Mucosa of stomach (tissue), 1 donor: ENCODE data around the gene RRBP1.

ENCODE experiments used
- H3K27me3 ChIP-seq: one replicate; pipeline ENCODE4 v1.7.0; 2013; ENCODE audit warnings: mild to moderate bottlenecking, low read length; ENCODE audit not compliant: control insufficient read depth, insufficient read depth
- H3K36me3 ChIP-seq: one replicate; pipeline ENCODE4 v1.7.0; 2013; ENCODE audit warnings: low read length; ENCODE audit not compliant: control insufficient read depth, insufficient read depth
- H3K4me1 ChIP-seq: one replicate; pipeline ENCODE4 v1.7.0; 2013; ENCODE audit warnings: mild to moderate bottlenecking, low read length; ENCODE audit not compliant: control insufficient read depth, insufficient read depth
- H3K4me3 ChIP-seq: one replicate; pipeline ENCODE4 v1.7.0; 2013; ENCODE audit warnings: low read length
- H3K9ac ChIP-seq: one replicate; pipeline ENCODE4 v1.7.0; 2013; ENCODE audit warnings: mild to moderate bottlenecking, low read length, moderate library complexity
- H3K9me3 ChIP-seq: one replicate; pipeline ENCODE4 v1.7.0; 2013; ENCODE audit warnings: mild to moderate bottlenecking, low read length, moderate library complexity; ENCODE audit not compliant: control insufficient read depth
- donor health status: Pancreatic carcinoma.

The RRBP1 gene

DNA sequence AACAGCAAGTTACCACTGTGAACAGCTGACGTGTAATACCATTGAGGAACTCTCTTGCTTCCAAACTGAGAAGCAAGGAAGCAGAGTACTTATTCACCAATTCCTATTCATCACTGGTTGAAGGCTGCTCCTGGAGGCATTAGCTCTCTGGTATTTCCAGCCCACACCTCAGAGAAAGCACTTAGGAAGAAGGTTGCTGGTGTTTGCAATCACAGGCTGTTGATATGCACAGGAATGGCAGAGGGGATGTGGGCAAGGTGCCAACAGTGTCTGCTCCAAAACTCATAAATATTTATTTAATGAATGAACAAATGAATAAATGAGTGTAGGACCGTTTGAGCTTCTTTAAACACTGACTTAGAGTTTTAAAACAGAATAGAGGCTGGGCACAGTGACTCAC, 6.9 kb upstream of the RRBP1 start:
- Histone ChIP-seq H3K9me3 (peaks cover 9% of the 10 kb centered on the region), H3K4me1 (peaks cover 19% of the 10 kb centered on the region), H3K27me3 (peaks cover 3% of the 10 kb centered on the region), H3K4me3 (no peak overlapping the region), H3K9ac (no peak overlapping the region), H3K36me3 (no peaks in the 10 kb centered on the region)

DNA sequence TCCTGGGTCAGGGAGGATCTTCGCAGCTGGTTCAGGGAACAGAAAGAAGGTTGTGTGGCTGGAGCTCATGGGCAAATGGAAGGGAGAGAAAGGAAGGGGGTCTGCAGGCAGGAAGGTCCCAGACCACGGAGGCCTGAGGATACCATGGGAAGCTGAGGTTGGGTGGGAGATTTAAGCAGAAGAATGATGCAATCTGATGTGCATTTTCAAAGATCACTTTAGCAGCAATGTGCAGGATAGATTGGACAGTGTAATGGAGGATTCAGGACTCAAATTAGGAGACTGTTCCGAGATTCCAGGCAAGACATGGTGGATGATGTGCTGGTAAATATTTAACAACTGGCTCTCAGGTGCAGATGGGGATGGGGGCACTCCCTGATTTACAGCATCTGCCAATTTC, 5.8 kb upstream of the RRBP1 start:
- Histone ChIP-seq H3K4me1 (peaks cover 24% of the 10 kb centered on the region), H3K27me3 (no peaks in the 10 kb centered on the region), H3K9me3 (peaks cover 9% of the 10 kb centered on the region), H3K4me3 (no peak overlapping the region), H3K36me3 (no peaks in the 10 kb centered on the region), H3K9ac (no peak overlapping the region)

DNA sequence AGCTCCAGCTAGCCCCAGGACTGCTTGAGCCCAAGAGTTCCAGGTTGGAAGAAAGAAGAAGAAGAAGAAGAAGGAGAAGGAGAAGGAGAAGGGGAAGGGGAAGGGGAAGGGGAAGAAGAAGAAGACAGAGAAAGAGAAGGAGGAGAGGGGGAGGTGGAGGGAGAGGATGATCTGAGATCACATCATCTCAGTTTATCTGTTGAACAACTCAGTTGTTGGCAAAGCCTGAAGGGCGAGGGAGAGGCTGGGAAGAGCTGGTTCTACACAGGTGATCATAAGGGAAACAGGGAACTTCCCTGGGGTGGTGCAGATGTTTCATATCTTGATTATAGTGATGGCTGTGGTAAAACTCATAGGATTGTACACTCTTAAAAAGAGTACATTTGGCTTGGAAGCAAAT, 3.1 kb upstream of the RRBP1 start:
- peaks cover 9% of the 10 kb centered on the region for H3K9me3 ChIP-seq
- H3K36me3 ChIP-seq = no peaks in the 10 kb centered on the region
- peaks cover 28% of the 10 kb centered on the region for H3K4me1 ChIP-seq
- H3K4me3 ChIP-seq = no peak overlapping the region
- H3K9ac ChIP-seq = no peak overlapping the region
- H3K27me3 ChIP-seq = no peaks in the 10 kb centered on the region

GRCh38 chr20:17684077-17684888, 2.2 kb upstream of the RRBP1 start:
- Histone ChIP-seq H3K4me3 (no peak overlapping the region), H3K9ac (no peak overlapping the region)

DNA sequence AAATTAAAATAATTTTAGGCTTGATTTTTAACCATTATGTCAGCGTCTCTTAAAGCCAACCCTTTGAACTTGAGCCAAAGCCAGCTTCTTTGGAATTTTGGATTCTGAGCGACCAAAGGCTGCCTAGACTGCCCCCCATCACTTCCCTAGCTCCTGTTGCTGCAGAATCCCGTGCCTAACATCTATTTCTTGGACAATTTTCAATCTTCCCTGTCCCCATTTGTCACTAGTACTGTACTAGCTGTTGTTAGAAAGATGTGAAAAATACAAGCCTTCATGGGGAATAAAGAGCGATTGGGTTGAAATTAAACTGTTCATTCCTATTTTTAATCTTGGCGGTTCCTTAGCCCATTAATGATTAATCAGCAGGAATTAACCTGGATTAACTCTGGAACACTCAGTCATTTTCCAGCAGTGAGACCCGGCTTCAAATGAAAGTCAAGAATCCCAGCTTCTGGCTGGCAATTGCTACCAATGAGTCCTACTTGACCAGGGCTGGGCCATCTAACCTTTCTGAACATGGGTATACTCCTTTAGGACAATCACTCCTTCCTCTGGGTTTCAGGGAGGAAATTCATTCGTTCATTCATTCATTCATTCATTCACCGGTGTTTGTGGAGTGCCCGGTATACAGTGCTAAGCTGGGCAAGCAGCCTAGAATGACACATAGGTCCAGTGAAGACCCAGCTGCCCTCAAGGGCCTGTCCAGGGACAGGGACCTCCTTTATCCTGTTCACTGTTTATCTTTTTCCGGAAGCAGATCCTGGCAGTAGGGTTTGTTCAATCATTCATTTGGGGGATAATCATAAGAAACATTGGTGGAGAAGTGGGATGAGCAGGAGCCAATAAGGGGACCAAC, 1.4 kb upstream of the RRBP1 start:
- Histone ChIP-seq H3K27me3 (no peaks in the 10 kb centered on the region), H3K4me3 (no peak overlapping the region), H3K9ac (no peak overlapping the region), H3K4me1 (peaks cover 45% of the 10 kb centered on the region), H3K36me3 (no peaks in the 10 kb centered on the region), H3K9me3 (peaks cover 9% of the 10 kb centered on the region)

More at GRCh38 chr20:17684077-17684888, 2.2 kb upstream of the RRBP1 start:
- H3K9me3 ChIP-seq = peaks cover 9% of the 10 kb centered on the region
- H3K4me1 ChIP-seq = peaks cover 37% of the 10 kb centered on the region
- H3K36me3 ChIP-seq = no peaks in the 10 kb centered on the region
- no peaks in the 10 kb centered on the region for H3K27me3 ChIP-seq

DNA sequence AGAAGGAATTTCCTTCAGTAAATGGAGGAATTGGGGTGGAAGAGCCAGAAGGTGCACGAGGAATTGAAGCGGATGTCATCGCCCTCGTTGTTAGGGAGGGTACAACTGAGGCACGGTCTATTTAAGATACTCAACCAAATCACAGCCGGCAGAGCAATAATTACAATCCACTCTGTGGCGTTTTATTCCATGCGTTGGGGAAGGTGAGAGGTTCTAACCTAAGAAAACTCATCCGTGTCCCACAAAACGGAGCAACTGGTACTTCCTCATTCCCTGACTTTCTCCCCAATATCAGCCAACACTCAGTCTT, 802 bp upstream of the RRBP1 start:
- H3K4me1 ChIP-seq = peaks cover 49% of the 10 kb centered on the region

DNA sequence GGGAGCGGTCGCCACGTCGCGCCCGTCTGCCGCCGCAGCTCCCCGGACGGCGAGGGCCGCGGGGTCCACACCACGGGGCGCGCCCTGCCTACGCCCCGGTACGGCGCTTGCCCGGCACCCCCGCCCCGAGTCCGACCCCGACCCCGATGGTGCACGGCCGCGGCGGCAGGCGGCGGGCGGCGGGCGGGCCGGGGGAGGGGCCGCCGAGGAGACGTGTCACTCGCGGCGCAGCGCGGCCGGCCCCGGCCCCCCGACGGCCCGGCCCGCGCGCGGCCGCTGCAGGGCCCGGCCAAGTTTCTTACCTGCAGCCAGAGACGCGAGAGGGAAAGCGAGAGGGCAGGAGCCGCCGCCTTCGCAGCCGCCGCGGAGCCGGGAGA, 328 bp downstream of the RRBP1 start:
- Histone ChIP-seq H3K4me1 (peaks cover 49% of the 10 kb centered on the region), H3K9me3 (peaks cover 3% of the 10 kb centered on the region), H3K27me3 (no peaks in the 10 kb centered on the region), H3K4me3 (no peak overlapping the region), H3K9ac (peak overlapping the region; percentile 64), H3K36me3 (peaks cover 3% of the 10 kb centered on the region)

More for the DNA sequence above, 802 bp upstream of the RRBP1 start:
- peak overlapping the region; percentile 75 for H3K9ac ChIP-seq
- peaks cover 9% of the 10 kb centered on the region for H3K9me3 ChIP-seq
- no peaks in the 10 kb centered on the region for H3K27me3 ChIP-seq
- H3K4me3 ChIP-seq = peak overlapping the region; percentile 56
- H3K36me3 ChIP-seq = peaks cover 3% of the 10 kb centered on the region

DNA sequence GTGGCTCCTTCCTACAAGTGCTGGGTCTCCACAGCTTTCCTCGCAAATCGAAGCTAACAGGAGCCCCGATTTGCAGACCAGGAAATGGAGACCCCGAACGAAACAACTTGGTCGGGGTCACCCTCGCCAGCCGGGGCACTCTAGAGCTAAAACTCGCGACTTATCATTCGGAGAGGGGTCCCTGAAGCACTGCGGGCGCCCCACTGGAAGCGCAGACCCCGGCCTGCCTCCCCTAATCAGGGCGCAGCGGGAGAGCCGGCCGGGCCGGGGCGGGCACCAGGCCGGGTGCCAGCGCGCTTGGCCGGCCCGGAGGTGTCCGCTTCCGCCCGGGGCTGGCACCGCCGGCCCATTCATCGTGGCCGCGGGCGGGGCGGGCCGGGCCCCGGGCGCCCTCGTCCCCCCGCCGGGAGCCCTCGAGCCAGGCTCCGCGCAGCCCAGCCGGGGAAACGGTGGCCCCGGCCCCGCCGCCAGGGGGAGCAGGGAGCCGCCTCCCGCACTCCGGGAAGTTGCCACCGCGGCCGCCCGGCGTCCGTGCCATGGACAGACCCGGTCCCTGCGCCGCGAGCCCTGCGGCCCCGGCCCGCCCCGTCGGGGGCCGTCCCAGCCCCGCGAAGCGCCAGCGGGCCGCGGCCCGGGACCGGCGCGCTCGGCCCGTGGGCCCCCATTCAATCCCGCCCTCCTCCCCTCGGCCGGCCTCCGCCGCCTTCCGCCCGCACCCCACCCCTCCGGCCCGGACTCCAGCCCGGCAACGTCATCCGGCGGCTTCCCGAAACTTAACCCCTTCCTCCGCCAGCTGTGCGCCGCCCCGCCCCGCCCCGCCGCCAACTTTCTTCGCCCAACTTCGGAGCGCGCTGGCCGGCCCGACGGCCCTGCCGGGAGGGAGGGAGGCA, 961 bp downstream of the RRBP1 start:
- H3K36me3 ChIP-seq = peaks cover 3% of the 10 kb centered on the region
- H3K9ac ChIP-seq = peak overlapping the region; percentile 90
- no peaks in the 10 kb centered on the region for H3K27me3 ChIP-seq
- H3K4me1 ChIP-seq = peaks cover 55% of the 10 kb centered on the region
- no peaks in the 10 kb centered on the region for H3K9me3 ChIP-seq
- H3K4me3 ChIP-seq = peak overlapping the region; percentile 39

DNA sequence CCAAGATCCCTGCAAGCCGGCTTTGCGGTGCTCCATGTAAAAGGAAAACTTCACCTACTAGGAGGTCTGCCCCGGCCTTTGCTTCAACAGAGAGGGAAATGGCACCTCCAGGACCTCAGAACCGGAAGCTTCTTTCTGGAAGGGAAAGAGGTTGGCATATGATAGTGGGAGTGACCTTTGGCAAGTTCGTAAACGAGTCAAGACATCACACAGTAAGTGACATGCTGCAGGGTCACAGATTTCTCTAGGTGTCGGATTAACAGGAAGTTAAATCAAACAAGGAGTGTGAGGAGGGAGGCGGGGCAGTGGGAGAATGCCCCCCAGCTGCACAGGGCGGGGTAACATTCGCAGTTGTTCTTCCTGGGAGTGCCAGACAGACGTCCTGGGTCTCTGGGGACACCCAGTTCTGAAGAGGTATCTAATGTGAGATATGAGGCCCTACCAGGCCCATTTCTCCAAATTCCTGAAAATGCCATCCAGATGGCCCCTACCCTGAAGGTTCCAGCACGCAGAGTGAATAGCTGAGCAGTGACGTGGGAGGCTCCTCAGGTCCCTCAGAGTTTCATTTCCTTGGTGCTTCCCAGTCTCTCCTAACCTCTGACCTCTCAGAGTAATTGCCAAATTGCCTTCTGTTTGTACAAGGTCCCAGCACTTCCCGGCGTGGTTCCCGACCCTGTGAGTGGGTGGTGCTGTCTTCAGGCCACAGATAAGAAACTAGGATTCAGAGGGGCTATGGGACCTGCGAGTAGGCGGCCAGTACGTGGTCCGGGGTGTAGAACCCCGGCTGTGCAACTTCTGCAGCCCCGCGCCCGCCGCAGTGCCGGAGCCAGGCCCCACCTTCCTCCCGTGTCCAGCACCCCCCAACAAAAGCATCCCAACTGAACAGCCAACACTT, 1.9 kb downstream of the RRBP1 start:
- Histone ChIP-seq H3K4me3 (peak overlapping the region; percentile 39), H3K9me3 (no peaks in the 10 kb centered on the region), H3K36me3 (peaks cover 3% of the 10 kb centered on the region), H3K9ac (peak overlapping the region; percentile 90), H3K4me1 (peaks cover 61% of the 10 kb centered on the region), H3K27me3 (no peaks in the 10 kb centered on the region)

GRCh38 chr20:17678886-17679285, 3.2 kb downstream of the RRBP1 start:
- H3K9ac ChIP-seq = peak overlapping the region; percentile 90
- H3K36me3 ChIP-seq = peaks cover 3% of the 10 kb centered on the region
- peaks cover 55% of the 10 kb centered on the region for H3K4me1 ChIP-seq
- H3K27me3 ChIP-seq = no peaks in the 10 kb centered on the region
- no peaks in the 10 kb centered on the region for H3K9me3 ChIP-seq
- no peak overlapping the region for H3K4me3 ChIP-seq

DNA sequence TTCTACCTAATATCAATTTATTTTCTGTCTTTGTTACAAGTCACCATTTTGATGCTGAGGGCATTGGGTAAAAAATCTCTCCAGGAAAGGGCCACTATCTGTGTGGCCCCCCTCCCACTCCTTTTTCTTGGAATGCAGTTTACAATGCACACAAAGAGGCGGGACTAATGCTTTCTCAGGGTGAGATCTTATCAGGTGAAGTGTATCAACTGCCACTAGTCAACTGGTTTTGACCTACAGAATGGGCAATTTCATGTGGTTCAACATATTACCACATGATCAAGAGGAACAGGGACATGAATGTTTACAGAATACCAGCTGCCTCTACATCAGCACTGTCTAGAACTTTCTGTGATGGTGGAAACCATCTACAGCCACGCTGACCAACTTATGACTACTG, 3.7 kb downstream of the RRBP1 start:
- H3K27me3 ChIP-seq = no peaks in the 10 kb centered on the region
- H3K36me3 ChIP-seq = peaks cover 3% of the 10 kb centered on the region
- H3K9ac ChIP-seq = no peak overlapping the region
- no peak overlapping the region for H3K4me3 ChIP-seq
- peaks cover 49% of the 10 kb centered on the region for H3K4me1 ChIP-seq
- no peaks in the 10 kb centered on the region for H3K9me3 ChIP-seq
